Cardiac muscle cell (in vitro differentiated cells and primary cell): ENCODE data around the gene NOL3. TPM values are rescaled to one million over a fixed set of nuclear protein-coding genes. Genes with fewer than 3 reads are reported as not detected.

Source experiments
- DNase-seq, 2 donors: peaks; one replicate each; pipeline versions ENCODE4 v3.0.0 to v3.0.0-alpha.2; 2010 to 2017; ENCODE audit warnings: low read depth in 1 of 2, low spot score in 1 of 2
- H3K27ac ChIP-seq: fragments of 200-600 bp; sonication (generic); 2 replicates; pipeline ENCODE4 v1.5.1; 2016
- H3K27me3 ChIP-seq: fragments of 200-600 bp; sonication (generic); 2 replicates; pipeline ENCODE4 v1.6.0; 2016; ENCODE audit warnings: control low read depth
- H3K36me3 ChIP-seq: fragments of 200-600 bp; sonication (generic); 2 replicates; pipeline ENCODE4 v1.5.1; 2016; ENCODE audit warnings: control low read depth
- H3K4me1 ChIP-seq: fragments of 200-600 bp; sonication (generic); 2 replicates; pipeline ENCODE4 v1.8.1; 2017; ENCODE audit warnings: low read depth, mild to moderate bottlenecking, mixed run types
- H3K4me3 ChIP-seq: fragments of 200-600 bp; sonication (generic); 2 replicates; pipeline ENCODE4 v1.5.1; 2016; ENCODE audit warnings: mild to moderate bottlenecking
- H3K9me3 ChIP-seq: fragments of 200-600 bp; sonication (generic); 2 replicates; pipeline ENCODE4 v1.5.1; 2017; ENCODE audit warnings: low read depth, mild to moderate bottlenecking, control low read depth
- CTCF ChIP-seq: IDR thresholded peaks from 2 replicates; pipeline ENCODE4 v1.5.1; 2012; ENCODE audit warnings: low read depth, mild to moderate bottlenecking, low read length
- polyA plus RNA-seq: library from polyadenylated mRNA; unstranded; fragments of >200 nt; fragmentation: Nextera tagmentation; extraction: Ambion mirVana; gene quantifications from 2 replicates; pipeline ENCODE4 v1.2.1, GENCODE V29; 2016
- total RNA-seq: library from RNA; depleted of rRNA; stranded (reverse); fragments of >200 nt; gene quantifications from 2 replicates; pipeline ENCODE4 v1.2.3, GENCODE V29; 2016

NOL3 gene
- total and polyA plus RNA-seq, 2 experiments from 2014 or later: 31.1 to 40.6 TPM

GRCh38 chr16:67198238-67198734 is 27.9 kb downstream of the NOL3 start:
- Histone ChIP-seq H3K4me1 (peaks cover under 1% of the 10 kb centered on the region), H3K27ac (no peak overlapping the region), H3K27me3 (no peaks in the 10 kb centered on the region), H3K9me3 (no peaks in the 10 kb centered on the region), H3K36me3 (peaks cover 34% of the 10 kb centered on the region), H3K4me3 (no peak overlapping the region)
- TF ChIP-seq CTCF: peak; percentile 57
- peak; percentile 15 to 37 for DNase-seq

DNA sequence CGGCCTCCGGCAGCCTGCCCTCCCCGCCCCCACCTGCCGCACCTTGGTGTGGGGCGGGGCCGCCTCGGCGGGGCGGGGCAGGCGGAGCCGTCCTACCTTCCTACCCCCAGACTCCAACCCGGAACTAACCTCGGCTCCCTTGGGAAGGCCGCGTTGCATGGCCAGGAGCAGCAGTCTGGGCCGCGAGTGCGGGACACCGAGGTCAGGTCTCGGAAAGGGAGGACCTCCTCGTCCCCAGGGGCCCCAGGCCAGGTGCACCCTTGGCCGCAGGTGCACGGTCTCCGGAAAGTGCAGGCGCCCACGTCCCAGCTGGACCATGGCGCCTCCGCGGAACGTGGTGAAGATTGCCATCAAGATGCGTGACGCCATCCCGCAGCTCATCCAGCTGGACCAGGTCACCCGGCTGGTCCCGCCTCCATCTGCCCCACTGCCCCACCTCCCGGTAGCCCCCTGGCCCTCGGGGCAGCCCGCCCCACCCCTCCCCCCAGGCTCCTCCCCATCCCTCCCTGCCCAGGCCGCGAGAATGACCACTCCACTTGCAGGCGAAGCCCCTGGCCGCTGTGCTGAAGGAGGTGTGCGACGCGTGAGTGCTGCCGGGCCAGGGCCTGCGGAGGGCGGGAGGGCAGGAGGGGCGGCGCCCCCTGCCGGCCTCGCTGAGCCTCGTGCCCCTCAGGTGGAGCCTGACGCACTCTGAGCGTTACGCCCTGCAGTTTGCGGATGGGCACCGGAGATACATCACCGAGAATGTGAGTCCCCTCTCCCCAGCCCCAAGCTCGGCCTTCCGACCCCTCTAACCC is 28.9 kb downstream of the NOL3 start, which contains the start of gene ELMO3:
Gene ELMO3, plus strand, starts transcription at position 121 of the 797 bp plus-strand sequence. Its CDS starts 196 bp downstream, at position 317.
- H3K27ac ChIP-seq: no peak within 1 kb of the TSS
- peaks cover 36% of the 10 kb centered on the region for H3K36me3 ChIP-seq
- DNase-seq: peak in 1 of 2 donors; percentile 71

DNA sequence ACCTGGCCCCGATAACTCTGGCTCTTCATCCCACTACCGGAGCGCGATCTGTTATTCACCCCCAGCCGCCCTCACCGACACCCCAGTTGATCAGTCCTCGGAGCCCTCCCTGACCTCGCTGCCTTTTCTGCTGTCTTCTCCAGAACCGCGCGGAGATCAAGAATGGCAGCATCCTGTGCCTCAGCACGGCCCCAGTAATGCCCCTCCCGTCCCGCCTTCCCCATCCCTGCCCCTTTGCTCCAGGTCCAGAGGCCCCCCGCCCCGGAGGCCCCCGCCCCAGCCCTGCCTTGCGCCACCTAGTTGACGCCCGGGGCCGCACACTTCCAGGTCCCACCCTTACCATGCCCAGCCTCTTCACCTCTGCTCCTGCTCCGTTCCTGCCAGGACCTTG is 29.5 kb downstream of the NOL3 start:
- Histone ChIP-seq H3K27ac (no peak overlapping the region), H3K9me3 (no peaks in the 10 kb centered on the region), H3K36me3 (peaks cover 33% of the 10 kb centered on the region), H3K27me3 (no peaks in the 10 kb centered on the region), H3K4me3 (no peak overlapping the region), H3K4me1 (no peaks in the 10 kb centered on the region)
- no peak for DNase-seq
- no peak for TF ChIP-seq CTCF

More for the DNA sequence above, 28.9 kb downstream of the NOL3 start, which contains the start of gene ELMO3:
- Histone ChIP-seq H3K9me3 (no peaks in the 10 kb centered on the region), H3K27me3 (no peaks in the 10 kb centered on the region), H3K4me1 (no peaks in the 10 kb centered on the region), H3K4me3 (no peak within 1 kb of the TSS)
- peak; percentile 44 for TF ChIP-seq CTCF

- no peaks in the 10 kb centered on the region for H3K9me3 ChIP-seq
- H3K4me3 ChIP-seq: no peak overlapping the region
- H3K27me3 ChIP-seq: no peaks in the 10 kb centered on the region
- no peak overlapping the region for H3K27ac ChIP-seq
- DNase-seq: no peak
- no peaks in the 10 kb centered on the region for H3K4me1 ChIP-seq
- H3K36me3 ChIP-seq: peaks cover 26% of the 10 kb centered on the region
- TF ChIP-seq CTCF: no peak
Measured at GRCh38 chr16:67200491-67200890, 30.2 kb downstream of the NOL3 start.

DNA sequence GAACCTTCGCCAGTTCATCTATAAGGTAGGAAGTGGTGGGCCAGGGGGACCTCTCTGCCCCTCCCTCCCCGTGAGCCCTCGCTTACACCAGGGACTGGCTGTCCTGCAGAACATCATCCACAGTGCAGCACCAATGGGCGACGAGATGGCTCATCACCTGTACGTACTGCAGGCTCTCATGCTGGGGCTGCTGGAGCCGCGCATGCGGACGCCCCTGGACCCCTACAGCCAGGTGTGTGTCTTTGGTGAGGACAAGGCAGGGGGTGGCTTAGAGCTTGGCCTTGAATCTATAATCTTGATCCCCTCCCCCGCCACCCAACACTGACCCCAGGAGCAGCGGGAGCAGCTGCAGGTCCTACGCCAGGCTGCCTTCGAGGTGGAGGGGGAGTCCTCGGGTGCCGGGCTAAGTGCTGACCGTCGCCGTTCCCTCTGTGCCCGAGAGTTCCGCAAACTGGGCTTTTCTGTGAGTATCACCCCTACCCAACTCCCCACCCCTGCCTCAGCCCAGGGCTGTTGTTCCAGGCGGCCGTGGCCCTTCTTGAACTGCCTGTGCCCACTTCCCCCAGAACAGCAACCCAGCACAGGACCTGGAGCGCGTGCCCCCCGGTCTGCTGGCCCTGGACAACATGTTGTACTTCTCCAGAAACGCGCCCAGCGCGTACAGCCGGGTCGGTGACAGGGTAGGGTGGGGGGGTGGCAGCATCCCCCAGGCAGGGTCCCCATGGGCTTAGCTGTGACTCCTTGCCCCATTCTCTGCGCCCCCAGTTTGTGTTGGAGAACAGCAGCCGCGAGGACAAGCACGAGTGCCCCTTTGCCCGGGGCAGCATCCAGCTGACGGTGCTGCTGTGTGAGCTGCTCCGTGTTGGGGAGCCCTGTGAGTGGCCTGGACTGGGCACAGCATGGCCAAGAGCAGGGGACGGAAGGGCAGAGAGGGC is 31.3 kb downstream of the NOL3 start:
- no peak overlapping the region for H3K27ac ChIP-seq
- H3K4me3 ChIP-seq: no peak overlapping the region

More for the DNA sequence above, 31.3 kb downstream of the NOL3 start:
- no peak for DNase-seq
- no peaks in the 10 kb centered on the region for H3K4me1 ChIP-seq
- TF ChIP-seq CTCF: no peak
- no peaks in the 10 kb centered on the region for H3K27me3 ChIP-seq
- no peaks in the 10 kb centered on the region for H3K9me3 ChIP-seq
- peaks cover 15% of the 10 kb centered on the region for H3K36me3 ChIP-seq
